SK-N-SH treated with all-trans-retinoic acid at 6 μM for 48 hours (cell line): Measurements from ENCODE around the gene CDH4.

Experiments used
- ATAC-seq: fragments of 200-7000 bp; cut with Tn5 transposase; 3 replicates; pipeline ENCODE4 v1.9.1; 2020; ENCODE audit warnings: mild to moderate bottlenecking, moderate library complexity
- ARNTL ChIP-seq: fragments of 450-650 bp; formaldehyde crosslinking; IDR thresholded peaks from 2 replicates; pipeline ENCODE4 v1.5.0; 2020; ENCODE audit warnings: low read depth, mild to moderate bottlenecking, moderate library complexity, borderline replicate concordance
- CREB5 ChIP-seq: fragments of 250-450 bp; sonication (Bioruptor Pico); IDR thresholded peaks from 2 replicates; pipeline ENCODE4 v1.5.1; 2020; ENCODE audit warnings: low read depth, mild to moderate bottlenecking, moderate library complexity
- CSDC2 ChIP-seq: fragments of 250-450 bp; sonication (Bioruptor Pico); IDR thresholded peaks from 2 replicates; pipeline ENCODE4 v1.5.0; 2020; ENCODE audit warnings: mild to moderate bottlenecking, moderate library complexity
- CSRNP3 ChIP-seq: fragments of 250-450 bp; sonication (Bioruptor Pico); IDR thresholded peaks from 2 replicates; pipeline ENCODE4 v1.5.1; 2021; ENCODE audit warnings: mild to moderate bottlenecking, moderate library complexity
- ISL1 ChIP-seq: fragments of 250-450 bp; sonication (Bioruptor Pico); IDR thresholded peaks from 2 replicates; pipeline ENCODE4 v2.1.2; 2022; ENCODE audit warnings: mild to moderate bottlenecking, moderate library complexity
- OSR1 ChIP-seq: fragments of 250-450 bp; sonication (Bioruptor Pico); IDR thresholded peaks from 2 replicates; pipeline ENCODE4 v1.8.0; 2022; ENCODE audit warnings: moderate library complexity, mild to moderate bottlenecking, inconsistent platforms
- PATZ1 ChIP-seq: fragments of 250-450 bp; sonication (Bioruptor Pico); IDR thresholded peaks from 2 replicates; pipeline ENCODE4 v1.8.0; 2020; ENCODE audit warnings: mild to moderate bottlenecking, moderate library complexity, borderline replicate concordance
- POU6F1 ChIP-seq: fragments of 250-450 bp; sonication (Bioruptor Pico); IDR thresholded peaks from 2 replicates; pipeline ENCODE4 v1.8.0; 2021; ENCODE audit warnings: low read depth, mild to moderate bottlenecking, moderate library complexity, borderline replicate concordance
- RARB ChIP-seq: fragments of 250-450 bp; sonication (Bioruptor Pico); IDR thresholded peaks from 2 replicates; pipeline ENCODE4 v1.8.0; 2021; ENCODE audit warnings: mild to moderate bottlenecking, moderate library complexity
- SNAI2 ChIP-seq: fragments of 250-450 bp; sonication (Bioruptor Pico); IDR thresholded peaks from 2 replicates; pipeline ENCODE4 v1.5.0; 2020; ENCODE audit warnings: mild to moderate bottlenecking, moderate library complexity
- TCF4 ChIP-seq: fragments of 250-450 bp; sonication (Bioruptor Pico); IDR thresholded peaks from 2 replicates; pipeline ENCODE4 v1.8.0; 2021; ENCODE audit warnings: mild to moderate bottlenecking, moderate library complexity, borderline replicate concordance
- TSHZ2 ChIP-seq: fragments of 250-450 bp; sonication (Bioruptor Pico); IDR thresholded peaks from 2 replicates; pipeline ENCODE4 v1.5.0; 2020; ENCODE audit warnings: mild to moderate bottlenecking, moderate library complexity
- ZFP30 ChIP-seq: fragments of 450-650 bp; formaldehyde crosslinking; IDR thresholded peaks from 2 replicates; pipeline ENCODE4 v1.5.0; 2022; ENCODE audit warnings: mild to moderate bottlenecking, moderate library complexity
- ZNF565 ChIP-seq: fragments of 450-650 bp; formaldehyde crosslinking; conservative IDR thresholded peaks from 2 replicates; pipeline ENCODE4 v1.5.0; 2020; ENCODE audit warnings: low read depth, mild to moderate bottlenecking, moderate library complexity
- ZNF70 ChIP-seq: fragments of 450-650 bp; formaldehyde crosslinking; IDR thresholded peaks from 2 replicates; pipeline ENCODE4 v1.5.0; 2020; ENCODE audit warnings: mild to moderate bottlenecking, moderate library complexity

The CDH4 gene

GRCh38 chr20:61925555-61926252 lies 673.6 kb downstream of the CDH4 start (continued):
- TF ChIP-seq PATZ1 (CRISPR knock-in tag) (no peak), ZFP30 (CRISPR knock-in tag) (no peak), OSR1 (CRISPR knock-in tag) (no peak)

GRCh38 chr20:61926253-61926613 lies 674.2 kb downstream of the CDH4 start:
- TF ChIP-seq POU6F1 (no peak), CREB5 (CRISPR knock-in tag) (no peak), PATZ1 (CRISPR knock-in tag) (no peak), ARNTL (CRISPR knock-in tag) (no peak), RARB (CRISPR knock-in tag) (no peak), TSHZ2 (no peak), SNAI2 (CRISPR knock-in tag) (no peak), CSDC2 (CRISPR knock-in tag) (no peak), ISL1 (CRISPR knock-in tag) (no peak), TCF4 (CRISPR knock-in tag) (no peak), ZFP30 (CRISPR knock-in tag) (no peak), CSRNP3 (no peak), ZNF565 (CRISPR knock-in tag) (no peak)
- TF ChIP-seq, all 23 proteins: peak for 0
- ATAC-seq: no peak

GRCh38 chr20:61926796-61927192 lies 674.7 kb downstream of the CDH4 start:
- TF ChIP-seq CSRNP3 (no peak), ZNF70 (CRISPR knock-in tag) (no peak), ISL1 (CRISPR knock-in tag) (no peak)
- ATAC-seq: no peak
